MM.1S (cell line): ENCODE results near the gene ADO.

Source experiments
- DNase-seq: peaks from one replicate; pipeline ENCODE4 v3.0.0-alpha.2; 2015
- H2AFZ ChIP-seq: fragments of 300-600 bp; sonication (generic); 2 replicates; pipeline ENCODE4 v1.6.0; 2016; ENCODE audit warnings: antibody characterized with exemption, low read length
- H3F3A ChIP-seq: fragments of 300-600 bp; sonication (generic); 2 replicates; pipeline ENCODE4 v1.6.1; 2016; ENCODE audit warnings: mild to moderate bottlenecking, antibody characterized with exemption, low read length, moderate library complexity, mixed read lengths; ENCODE audit not compliant: insufficient read depth
- H3K27ac ChIP-seq: fragments of 300-600 bp; sonication (generic); 2 replicates; pipeline ENCODE4 v1.5.1; 2016; ENCODE audit warnings: mild to moderate bottlenecking, low read length
- H3K27me3 ChIP-seq: fragments of 300-600 bp; sonication (generic); replicated peaks from 2 replicates; pipeline ENCODE4 v1.6.0; 2016; ENCODE audit warnings: low read length; ENCODE audit not compliant: insufficient read depth
- H3K36me3 ChIP-seq: fragments of 300-600 bp; sonication (generic); replicated peaks from 2 replicates; pipeline ENCODE4 v1.6.1; 2016; ENCODE audit warnings: mild to moderate bottlenecking, low read length, mixed read lengths; ENCODE audit not compliant: insufficient read depth
- H3K4me1 ChIP-seq: fragments of 300-600 bp; sonication (generic); 2 replicates; pipeline ENCODE4 v1.6.1; 2016; ENCODE audit warnings: low read length, mixed read lengths
- H3K4me2 ChIP-seq: fragments of 300-600 bp; sonication (generic); 2 replicates; pipeline ENCODE4 v1.6.0; 2016; ENCODE audit warnings: low read depth, low read length
- H3K4me3 ChIP-seq: fragments of 300-600 bp; sonication (generic); 2 replicates; pipeline ENCODE4 v1.5.1; 2016; ENCODE audit warnings: low read length, mixed read lengths
- H3K79me2 ChIP-seq: fragments of 300-600 bp; sonication (generic); 2 replicates; pipeline ENCODE4 v1.6.1; 2016; ENCODE audit warnings: mixed run types, low read length, mixed read lengths
- H3K9ac ChIP-seq: fragments of 300-600 bp; sonication (generic); 2 replicates; pipeline ENCODE4 v1.6.1; 2016; ENCODE audit warnings: low read length, mixed read lengths
- H3K9me2 ChIP-seq: fragments of 300-600 bp; sonication (generic); replicated peaks from 2 replicates; pipeline ENCODE4 v1.6.1; 2016; ENCODE audit warnings: mild to moderate bottlenecking, low read length, mixed read lengths; ENCODE audit not compliant: insufficient read depth
- H3K9me3 ChIP-seq: fragments of 300-600 bp; sonication (generic); replicated peaks from 2 replicates; pipeline ENCODE4 v1.6.1; 2016; ENCODE audit warnings: mild to moderate bottlenecking, low read length, mixed read lengths; ENCODE audit not compliant: insufficient read depth
- H4K20me1 ChIP-seq: fragments of 300-600 bp; sonication (generic); 2 replicates; pipeline ENCODE4 v1.6.1; 2016; ENCODE audit warnings: mild to moderate bottlenecking, low read length, moderate library complexity, mixed read lengths; ENCODE audit not compliant: insufficient read depth
- CTCF ChIP-seq: fragments of 300-600 bp; sonication (generic); IDR thresholded peaks from 2 replicates; pipeline ENCODE4 v1.5.1; 2016; ENCODE audit warnings: antibody characterized with exemption, low read length, mixed read lengths
- EZH2 ChIP-seq: fragments of 300-600 bp; sonication (generic); optimal IDR thresholded peaks from 2 replicates; pipeline ENCODE3; 2017; ENCODE audit warnings: low read depth, mild to moderate bottlenecking, antibody characterized with exemption, low read length, mixed read lengths
- EZH2phosphoT487 ChIP-seq: fragments of 300-600 bp; sonication (generic); IDR thresholded peaks from 2 replicates; pipeline ENCODE4 v1.6.1; 2018; ENCODE audit warnings: antibody characterized with exemption, low read length

The ADO gene

GRCh38 chr10:62839590-62839989 is 35.1 kb downstream of the ADO start:
- TF ChIP-seq CTCF (no peak), EZH2 (no peak), EZH2phosphoT487 (no peak)

GRCh38 chr10:62842983-62843382 is 38.5 kb downstream of the ADO start:
- Histone ChIP-seq H3F3A (no peaks in the 10 kb centered on the region), H4K20me1 (no peaks in the 10 kb centered on the region), H3K4me3 (no peak overlapping the region), H3K79me2 (no peaks in the 10 kb centered on the region), H3K9ac (no peak overlapping the region), H3K4me2 (no peak overlapping the region), H3K9me2 (no peaks in the 10 kb centered on the region), H3K27ac (no peak overlapping the region), H3K9me3 (no peaks in the 10 kb centered on the region), H3K27me3 (no peaks in the 10 kb centered on the region), H3K36me3 (no peaks in the 10 kb centered on the region), H2AFZ (no peak overlapping the region), H3K4me1 (no peaks in the 10 kb centered on the region)
- TF ChIP-seq CTCF (no peak), EZH2 (no peak), EZH2phosphoT487 (no peak)
- DNase-seq = no peak

More at GRCh38 chr10:62839590-62839989, 35.1 kb downstream of the ADO start:
- no peak overlapping the region for H3K4me3 ChIP-seq
- no peaks in the 10 kb centered on the region for H3K36me3 ChIP-seq
- no peaks in the 10 kb centered on the region for H3K27me3 ChIP-seq
- H3K79me2 ChIP-seq = no peaks in the 10 kb centered on the region
- H3K4me2 ChIP-seq = no peak overlapping the region
- no peak for DNase-seq
- H2AFZ ChIP-seq = no peak overlapping the region
- no peaks in the 10 kb centered on the region for H4K20me1 ChIP-seq
- H3K4me1 ChIP-seq = no peaks in the 10 kb centered on the region
- H3K9me3 ChIP-seq = no peaks in the 10 kb centered on the region
- no peaks in the 10 kb centered on the region for H3K9me2 ChIP-seq
- no peak overlapping the region for H3K9ac ChIP-seq
- no peak overlapping the region for H3K27ac ChIP-seq
- H3F3A ChIP-seq = no peaks in the 10 kb centered on the region

- no peak overlapping the region for H2AFZ ChIP-seq
- DNase-seq = no peak
- H4K20me1 ChIP-seq = no peaks in the 10 kb centered on the region
- no peaks in the 10 kb centered on the region for H3K36me3 ChIP-seq
- no peaks in the 10 kb centered on the region for H3K27me3 ChIP-seq
- H3K9me2 ChIP-seq = no peaks in the 10 kb centered on the region
- no peak overlapping the region for H3K4me3 ChIP-seq
- no peaks in the 10 kb centered on the region for H3K4me1 ChIP-seq
- no peak overlapping the region for H3K27ac ChIP-seq
- H3K9me3 ChIP-seq = no peaks in the 10 kb centered on the region
- no peak overlapping the region for H3K9ac ChIP-seq
- no peaks in the 10 kb centered on the region for H3K79me2 ChIP-seq
- H3F3A ChIP-seq = no peaks in the 10 kb centered on the region
- no peak for TF ChIP-seq EZH2
- no peak for TF ChIP-seq CTCF
- TF ChIP-seq EZH2phosphoT487 = no peak
- H3K4me2 ChIP-seq = no peak overlapping the region
These were observed 39.1 kb downstream of the ADO start for GRCh38 chr10:62843600-62843999.
